ENCODE results near the gene RPL6. TPM values are rescaled to one million over a fixed set of nuclear protein-coding genes. Genes with fewer than 3 reads are reported as not detected.

RPL6 gene
- total RNA-seq, result 405 and 732 TPM in 2 replicates

DNA sequence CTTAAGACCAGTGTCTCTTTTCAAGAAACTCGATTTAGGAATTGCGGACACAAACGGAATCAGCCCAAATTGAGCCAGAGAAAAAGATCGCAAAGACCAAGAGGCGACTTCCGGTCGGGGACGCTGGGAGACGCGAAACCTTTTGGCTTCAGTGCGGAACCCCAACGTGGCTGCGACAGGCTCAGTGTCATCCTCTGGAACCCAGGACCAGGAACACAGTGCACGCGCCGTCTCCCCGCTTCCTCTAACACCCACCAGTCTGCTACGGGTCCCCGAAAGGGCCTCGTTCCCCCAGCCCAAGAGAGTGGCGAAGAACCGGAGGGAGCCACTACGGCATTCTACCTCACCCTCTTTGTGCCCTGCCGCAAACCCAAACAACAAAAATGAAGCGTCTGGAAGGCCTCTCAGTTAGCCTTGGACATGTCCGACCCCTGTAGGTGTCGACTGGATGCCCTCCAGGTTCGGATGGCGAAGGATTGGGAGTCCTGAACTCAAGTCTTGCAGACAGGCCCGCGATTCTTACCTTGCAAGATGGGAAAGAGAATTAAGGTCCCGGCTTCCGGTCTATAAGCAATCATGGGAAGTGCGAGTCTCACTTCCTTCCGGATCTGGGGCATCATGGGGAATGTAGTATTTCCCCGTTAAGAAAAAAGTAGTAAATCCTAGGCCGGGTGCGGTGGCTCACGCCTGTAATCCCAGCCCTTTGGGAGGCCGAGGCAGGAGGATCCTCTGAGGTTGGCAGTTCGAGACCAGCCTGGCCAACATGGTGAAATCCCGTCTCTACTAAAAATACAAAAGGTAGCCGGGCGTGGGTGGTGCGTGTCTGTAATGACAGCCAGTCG, at the start of gene RPL6:
TSS of gene RPL6 (minus strand) at position 542 of the 842 bp plus-strand sequence. CDS start 949 bp downstream, outside the sequence.

DNA sequence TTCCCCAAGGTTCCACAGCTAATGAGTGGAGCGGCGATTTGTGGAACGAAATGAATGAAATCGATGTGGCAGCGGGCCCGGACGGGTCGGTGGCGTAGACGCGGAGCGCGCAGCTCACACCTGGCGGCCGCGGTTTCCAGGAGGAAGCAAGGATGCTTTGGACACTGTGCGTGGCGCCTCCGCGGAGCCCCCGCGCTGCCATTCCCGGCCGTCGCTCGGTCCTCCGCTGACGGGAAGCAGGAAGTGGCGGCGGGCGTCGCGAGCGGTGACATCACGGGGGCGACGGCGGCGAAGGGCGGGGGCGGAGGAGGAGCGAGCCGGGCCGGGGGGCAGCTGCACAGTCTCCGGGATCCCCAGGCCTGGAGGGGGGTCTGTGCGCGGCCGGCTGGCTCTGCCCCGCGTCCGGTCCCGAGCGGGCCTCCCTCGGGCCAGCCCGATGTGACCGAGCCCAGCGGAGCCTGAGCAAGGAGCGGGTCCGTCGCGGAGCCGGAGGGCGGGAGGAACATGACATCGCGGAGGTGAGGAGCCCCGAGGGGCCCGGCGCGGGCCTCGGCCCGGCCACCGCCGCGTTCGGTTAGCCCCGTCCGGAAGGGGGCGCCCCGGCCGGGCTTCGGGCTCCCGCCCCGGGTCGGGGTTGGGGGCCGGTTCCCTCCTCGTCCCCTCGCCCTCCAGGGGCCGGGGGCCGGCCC, 9.3 kb upstream of the RPL6 start, which contains the start of gene PTPN11:
TSS of gene PTPN11 (plus strand) at position 340 of the 689 bp plus-strand sequence. CDS start at position 505, 165 bp downstream.

GRCh38 chr12:112381883-112382796, 27.3 kb downstream of the RPL6 start, which contains the start of gene HECTD4:
Gene HECTD4, minus strand, starts transcription at chr12:112382431. Its CDS starts 303 bp downstream, at chr12:112382128.

Other genes starting within 250 kb of the RPL6 start
- gene HECTD4, start 27.2 kb downstream of the RPL6 start, total RNA-seq, result 19.7 and 21.7 TPM in 2 replicates
- 86.4 and 110 TPM in 2 replicates for gene PTPN11, start 9.3 kb upstream of the RPL6 start, total RNA-seq